ENCODE data around the gene UNKL. TPM values are rescaled to one million over a fixed set of nuclear protein-coding genes. Genes with fewer than 3 reads are reported as not detected.
A peak's percentile ranks its signal among the peaks of the same experiment; 100 is the strongest.

UNKL gene
- total RNA-seq, 2 donors from 2014 or later, result 11.2 to 21.4 TPM

GRCh38 chr16:1343428-1344242 is 70.9 kb downstream of the UNKL start:
- Histone ChIP-seq H3K27me3 (no peaks in the 10 kb centered on the region), H3K36me3 (replicated peaks in 1 of 2; ENCODE audit: insufficient read depth in 1 of 2, low read depth in 2 of 2) (peaks cover 0 to 1% of the 10 kb centered on the region in 2 donors), H3K4me3 (no peak overlapping the region), H3K27ac (peak overlapping the region in 2 of 4 donors; percentile 44 to 49), H3K4me1 (peaks cover 19% of the 10 kb centered on the region), H3K9me3 (no peaks in the 10 kb centered on the region)
- ATAC-seq (no peak), DNase-seq (peak in 1 of 4 donors; percentile 40)
- TF ChIP-seq POLR2A (IDR thresholded peaks at IDR 0.05), result peak in 1 of 3 donors; percentile 11
- TF ChIP-seq CTCF (IDR thresholded peaks at IDR 0.05), result no peak
- intact Hi-C loops (cut with DNase I), result no loop called here
- WGBS, 2 donors, result 19 to 37% methylated on average over 15 to 44 of the region's 44 CpGs

- Histone ChIP-seq H3K36me3 (replicated peaks in 1 of 2; ENCODE audit: insufficient read depth in 1 of 2, low read depth in 2 of 2) (no peaks in the 10 kb centered on the region), H3K27ac (peak overlapping the region in 2 of 4 donors; percentile 44 to 49), H3K27me3 (no peaks in the 10 kb centered on the region), H3K4me3 (no peak overlapping the region), H3K4me1 (peaks cover 23% of the 10 kb centered on the region), H3K9me3 (no peaks in the 10 kb centered on the region)
- WGBS, 2 donors, result 2 to 5% methylated on average over 31 to 49 of the region's 49 CpGs
- intact Hi-C loops (cut with DNase I), result no loop called here
- DNase-seq (peak; percentile 99 to 100 (median 99)), ATAC-seq (peak; percentile 97)
- TF ChIP-seq POLR2A (IDR thresholded peaks at IDR 0.05), result peak; percentile 35 to 71 (median 67)
- peak in 1 of 7 experiments; percentile 12 for TF ChIP-seq CTCF (IDR thresholded peaks at IDR 0.05)
Observed at GRCh38 chr16:1342526-1343427, 71.7 kb downstream of the UNKL start.

GRCh38 chr16:1341495-1342420 is 72.7 kb downstream of the UNKL start:
- WGBS, 2 donors, result 82 to 86% methylated on average over 10 to 36 of the region's 39 CpGs
- peak overlapping the region in 1 of 4 donors; percentile 29 for H3K27ac ChIP-seq
- no peaks in the 10 kb centered on the region for H3K27me3 ChIP-seq
- no peak overlapping the region for H3K4me3 ChIP-seq
- peaks cover 25% of the 10 kb centered on the region for H3K4me1 ChIP-seq
- TF ChIP-seq CTCF (IDR thresholded peaks at IDR 0.05), result no peak
- TF ChIP-seq POLR2A (IDR thresholded peaks at IDR 0.05), result no peak
- H3K36me3 ChIP-seq (replicated peaks in 1 of 2; ENCODE audit: insufficient read depth in 1 of 2, low read depth in 2 of 2), result no peaks in the 10 kb centered on the region
- intact Hi-C loops (cut with DNase I), result no loop called here
- ATAC-seq (no peak), DNase-seq (no peak)
- H3K9me3 ChIP-seq, result no peaks in the 10 kb centered on the region

GRCh38 chr16:1340730-1341494 is 73.6 kb downstream of the UNKL start:
- intact Hi-C loops (cut with DNase I), result no loop called here
- TF ChIP-seq CTCF (IDR thresholded peaks at IDR 0.05) (no peak), POLR2A (IDR thresholded peaks at IDR 0.05) (no peak)
- Histone ChIP-seq H3K9me3 (no peaks in the 10 kb centered on the region), H3K4me1 (peaks cover 25% of the 10 kb centered on the region), H3K36me3 (replicated peaks in 1 of 2; ENCODE audit: insufficient read depth in 1 of 2, low read depth in 2 of 2) (no peaks in the 10 kb centered on the region), H3K27ac (no peak overlapping the region), H3K27me3 (no peaks in the 10 kb centered on the region), H3K4me3 (no peak overlapping the region)
- ATAC-seq (no peak), DNase-seq (no peak)
- WGBS, 2 donors, result 84 to 86% methylated on average over 9 to 35 of the region's 36 CpGs
